GM21390 (cell line): ENCODE measurements around the gene ITPKC.

Experiments used
- ATAC-seq: cut with Tn5 transposase; IDR thresholded peaks from one replicate; pipeline ENCODE4 v1.9.1; 2021; ENCODE audit not compliant: unreplicated experiment

The ITPKC gene

DNA sequence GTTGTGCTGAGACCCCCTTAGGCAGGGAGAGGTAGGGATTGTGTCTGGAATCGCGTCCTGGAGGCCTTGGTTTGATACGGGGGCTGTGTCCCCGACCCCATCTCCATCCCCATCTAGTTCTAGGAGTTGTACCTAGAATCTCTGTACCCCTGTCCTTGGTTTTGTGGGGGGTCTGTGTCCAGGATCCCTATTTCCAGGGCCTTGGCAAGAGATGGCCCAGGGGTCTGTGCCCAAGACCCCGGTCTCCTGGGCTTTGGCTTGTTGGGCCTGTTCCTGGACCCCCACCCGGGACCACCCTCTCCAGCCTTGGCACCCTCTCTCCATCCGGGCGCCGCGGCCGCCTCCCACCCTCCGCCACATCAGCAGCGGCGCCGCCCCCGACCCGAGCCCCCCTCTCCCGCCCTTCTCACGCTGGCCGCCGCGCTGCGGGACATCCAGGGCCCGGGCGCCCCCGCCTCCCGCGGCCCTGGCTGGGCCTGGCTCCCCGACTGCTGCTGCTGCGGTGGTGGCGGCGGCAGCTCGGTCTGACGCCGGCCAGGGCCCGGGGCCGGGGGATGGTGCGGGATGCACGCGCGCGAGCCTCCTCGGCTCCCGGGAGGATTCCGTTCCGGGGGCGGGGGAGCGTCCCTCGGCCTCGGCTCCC is 26.7 kb upstream of the ITPKC start, which contains the start of gene NUMBL:
TSS of gene NUMBL (minus strand) at position 602 of the 643 bp plus-strand sequence. CDS start at position 434, 168 bp downstream.
- peak; percentile 22 for ATAC-seq

DNA sequence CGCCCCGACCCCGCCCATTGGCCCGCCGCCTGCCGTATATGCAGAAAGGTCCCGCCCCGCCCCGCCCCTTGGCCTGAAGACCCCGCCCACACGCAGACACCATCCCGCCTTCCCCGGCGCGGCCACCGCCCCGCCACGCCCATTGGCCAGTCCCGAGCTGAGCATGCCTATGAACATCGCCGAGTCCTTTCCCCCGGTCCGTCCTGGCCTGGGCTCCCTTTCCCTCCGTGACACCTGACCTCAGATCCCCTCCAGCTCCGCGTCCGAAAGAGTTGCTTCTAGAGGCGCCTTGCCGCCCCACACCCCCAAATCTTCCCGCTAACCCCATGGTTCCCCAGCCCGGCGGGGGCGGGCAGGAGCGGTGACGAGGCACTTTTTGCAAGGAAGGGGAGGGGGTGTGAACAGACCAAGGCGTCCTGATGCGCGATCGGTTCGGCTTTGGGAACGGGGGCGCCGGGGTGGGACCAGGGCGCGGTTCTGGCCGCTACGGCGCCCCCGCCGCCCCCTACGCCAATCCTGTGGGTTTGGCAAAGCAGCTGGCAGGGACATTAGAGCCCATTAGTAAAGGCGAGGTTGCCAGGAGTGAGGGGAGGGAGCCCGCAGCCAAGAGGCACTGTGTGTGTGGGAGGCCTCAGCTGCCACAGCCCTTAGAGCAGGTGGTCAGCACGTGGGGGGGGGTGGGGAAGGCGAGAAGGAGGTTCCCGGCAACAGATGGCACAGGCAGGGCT is 26.1 kb upstream of the ITPKC start:
- peak; percentile 63 for ATAC-seq

DNA sequence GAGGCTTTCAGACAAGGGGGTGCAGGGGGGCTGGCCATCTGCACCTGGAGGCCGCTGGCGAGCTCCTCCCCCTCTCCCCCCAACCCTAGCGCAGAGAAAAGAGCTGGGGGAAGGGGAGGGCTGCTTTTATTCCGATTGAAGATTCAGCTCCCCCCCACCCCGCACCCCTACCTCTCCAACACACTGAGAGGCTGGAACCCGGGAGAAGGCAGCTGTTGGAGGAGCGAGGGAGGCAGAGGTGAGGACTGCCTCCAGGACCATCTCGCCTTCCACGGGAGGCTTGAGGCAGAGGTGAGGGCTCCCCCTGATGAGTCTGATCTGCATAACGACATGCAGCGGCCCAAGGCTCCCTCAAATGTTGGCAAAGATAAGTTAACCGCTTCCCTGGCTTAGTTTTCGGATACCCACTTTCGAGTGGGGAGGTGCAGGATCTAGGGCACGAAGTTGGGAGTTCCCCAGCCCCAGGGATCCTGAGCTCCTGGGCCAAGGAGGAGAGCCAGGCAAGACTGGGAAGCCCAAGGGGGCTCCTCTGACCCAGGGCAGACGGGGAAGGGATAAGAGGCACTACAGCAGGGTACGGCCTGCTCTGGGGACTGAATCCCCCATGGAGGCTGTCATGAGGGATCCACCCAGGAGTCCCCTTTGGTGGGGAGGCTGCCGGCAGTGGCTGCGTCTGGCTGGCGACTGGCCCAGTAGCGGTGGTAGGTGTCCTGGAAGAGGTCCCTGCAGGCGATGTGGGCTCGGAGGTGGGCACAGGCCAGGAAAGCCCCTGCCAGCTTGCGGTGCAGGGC is 25.3 kb upstream of the ITPKC start:
- ATAC-seq: no peak

DNA sequence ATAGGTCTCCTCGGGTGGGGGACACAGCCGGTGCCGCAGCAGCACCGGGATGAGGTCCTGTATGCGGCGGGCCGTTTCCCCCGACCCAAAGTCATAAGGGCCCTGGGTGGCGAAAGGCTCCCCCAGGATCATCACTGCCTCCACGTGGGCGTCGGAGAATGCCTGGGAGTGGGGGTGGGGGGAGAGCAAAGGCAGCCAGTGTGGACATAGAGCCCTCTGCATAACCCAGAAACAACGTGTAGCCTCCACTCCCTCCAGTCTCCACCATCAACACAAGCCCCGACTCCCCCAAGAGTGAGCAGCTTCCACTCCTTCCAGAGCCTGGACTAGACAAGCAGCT is 24.7 kb upstream of the ITPKC start:
- no peak for ATAC-seq

DNA sequence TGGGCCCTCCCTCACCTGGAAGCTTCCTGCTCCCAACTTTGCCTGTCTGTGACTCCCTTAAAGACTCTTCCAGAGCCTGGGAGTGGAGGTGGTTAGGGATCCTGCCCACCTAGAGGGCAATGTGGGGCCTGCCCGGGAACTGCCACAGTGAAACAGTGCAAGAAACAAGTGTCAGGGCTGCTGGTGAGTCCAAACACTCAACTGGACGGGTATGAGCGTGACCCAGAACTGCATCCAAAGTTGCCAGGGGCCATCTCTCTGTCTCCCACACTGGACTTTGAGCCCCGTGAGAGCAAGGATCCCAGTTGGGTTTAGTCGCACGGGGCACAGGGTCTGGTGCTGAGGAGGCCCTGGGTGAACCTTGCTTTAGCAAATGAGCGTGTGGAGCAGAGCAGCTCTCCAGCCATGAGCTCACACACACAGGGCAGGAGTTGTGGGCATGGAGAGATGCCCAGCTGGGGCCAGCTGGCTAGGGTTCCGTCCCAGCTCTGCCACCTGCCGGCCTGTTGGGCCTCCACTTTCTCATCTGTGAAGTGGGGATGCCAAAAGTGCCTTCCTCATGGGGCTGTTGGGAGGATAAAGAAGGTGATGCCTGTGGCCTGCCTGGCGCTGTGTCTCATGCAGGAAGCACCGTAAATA is 23.6 kb upstream of the ITPKC start:
- no peak for ATAC-seq

DNA sequence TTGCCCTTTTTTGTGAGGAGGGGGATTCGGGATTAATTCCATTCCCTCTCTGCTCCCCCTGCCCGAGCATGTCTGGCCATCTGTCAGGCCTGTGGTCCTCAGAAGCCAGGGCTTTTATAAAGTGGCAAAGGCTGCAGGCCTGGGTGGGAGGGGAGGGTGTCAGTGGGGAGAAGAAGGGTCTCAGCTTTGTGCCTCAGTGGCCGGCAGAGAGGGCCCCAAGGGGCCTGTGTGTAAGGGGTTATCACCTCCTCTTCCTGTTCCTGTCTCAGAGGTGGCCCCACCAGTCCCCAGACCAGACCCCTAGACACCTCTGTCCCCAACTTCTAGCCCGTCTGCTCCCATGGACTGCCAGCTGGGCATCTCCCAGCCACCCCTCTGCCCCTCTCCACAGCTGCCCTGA is 23.0 kb upstream of the ITPKC start:
- ATAC-seq: no peak

DNA sequence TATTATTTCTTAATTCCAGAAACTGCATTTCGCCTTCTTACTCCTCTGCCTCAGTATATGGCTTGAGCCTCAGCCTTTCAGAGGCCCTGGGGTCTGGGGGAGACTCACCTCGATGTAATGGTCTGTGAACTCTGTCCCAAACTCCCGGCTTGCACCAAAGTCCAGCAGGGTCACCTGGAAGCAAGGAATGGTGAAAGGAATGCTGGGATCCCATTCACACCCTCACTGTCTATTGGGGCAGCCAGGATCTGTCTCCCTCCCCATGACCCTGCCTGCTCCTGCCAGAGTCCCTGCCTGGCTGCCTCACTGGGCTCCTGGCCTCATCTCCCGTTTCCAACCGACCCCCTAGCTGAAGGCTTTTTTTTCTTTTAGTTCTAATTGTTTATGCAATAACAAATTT is 21.0 kb upstream of the ITPKC start:
- no peak for ATAC-seq

DNA sequence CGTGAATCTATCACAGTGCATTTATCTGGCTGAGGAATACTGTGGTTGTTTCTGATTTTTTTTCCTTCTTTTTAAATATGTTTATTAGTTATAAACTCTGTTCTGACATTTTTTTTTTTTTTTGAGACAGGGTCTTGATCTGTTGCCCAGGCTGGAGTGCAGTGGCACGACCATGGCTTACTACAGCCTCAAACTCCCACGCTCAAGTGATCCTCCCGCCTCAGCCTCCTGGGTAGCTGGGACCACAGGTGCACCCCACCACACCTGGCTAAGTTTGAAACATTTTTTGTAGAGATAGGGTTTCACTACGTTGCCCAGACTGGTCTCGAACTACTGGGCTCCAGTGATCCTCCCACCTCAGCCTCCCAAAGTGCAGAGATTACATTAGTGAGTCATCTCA is 19.9 kb upstream of the ITPKC start:
- ATAC-seq: no peak

DNA sequence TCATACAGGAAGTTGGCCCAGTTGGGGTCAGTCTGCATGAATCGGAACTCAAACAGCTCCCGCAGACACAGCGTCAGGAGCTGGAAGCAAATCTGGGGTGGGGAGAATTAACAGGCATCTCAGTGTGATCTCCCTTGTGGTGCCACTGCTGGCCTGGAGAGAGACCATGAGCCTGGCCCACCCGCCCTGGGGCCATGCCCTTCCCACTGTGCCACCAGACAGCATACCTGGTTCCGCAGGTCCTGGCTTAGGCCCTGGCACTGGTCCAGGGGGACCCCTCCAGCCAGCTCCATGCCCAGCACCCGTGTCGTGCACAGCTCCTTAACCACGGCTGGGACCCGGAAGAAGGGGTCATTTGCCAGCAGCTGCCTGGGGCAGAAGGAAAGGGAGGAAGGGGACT is 16.8 kb upstream of the ITPKC start:
- no peak for ATAC-seq

DNA sequence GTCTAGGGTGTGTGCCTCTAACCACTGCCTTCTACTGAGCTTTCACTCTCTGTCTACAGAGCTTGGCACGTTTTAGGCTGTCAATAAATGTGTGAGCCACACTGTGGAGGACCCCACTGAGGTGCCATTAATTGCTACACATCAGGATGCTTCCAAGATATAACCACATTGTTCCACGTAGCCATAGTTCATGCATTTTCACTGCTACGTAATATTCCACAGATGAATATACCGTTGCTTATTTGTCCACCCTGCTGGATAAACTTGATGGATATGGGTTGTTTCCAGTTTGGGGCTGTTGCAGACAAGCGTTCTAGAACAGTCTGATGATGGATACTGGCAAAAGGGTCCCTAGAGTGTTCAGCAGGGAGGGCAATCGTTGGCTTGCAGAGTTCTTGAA is 15.2 kb upstream of the ITPKC start:
- no peak for ATAC-seq

DNA sequence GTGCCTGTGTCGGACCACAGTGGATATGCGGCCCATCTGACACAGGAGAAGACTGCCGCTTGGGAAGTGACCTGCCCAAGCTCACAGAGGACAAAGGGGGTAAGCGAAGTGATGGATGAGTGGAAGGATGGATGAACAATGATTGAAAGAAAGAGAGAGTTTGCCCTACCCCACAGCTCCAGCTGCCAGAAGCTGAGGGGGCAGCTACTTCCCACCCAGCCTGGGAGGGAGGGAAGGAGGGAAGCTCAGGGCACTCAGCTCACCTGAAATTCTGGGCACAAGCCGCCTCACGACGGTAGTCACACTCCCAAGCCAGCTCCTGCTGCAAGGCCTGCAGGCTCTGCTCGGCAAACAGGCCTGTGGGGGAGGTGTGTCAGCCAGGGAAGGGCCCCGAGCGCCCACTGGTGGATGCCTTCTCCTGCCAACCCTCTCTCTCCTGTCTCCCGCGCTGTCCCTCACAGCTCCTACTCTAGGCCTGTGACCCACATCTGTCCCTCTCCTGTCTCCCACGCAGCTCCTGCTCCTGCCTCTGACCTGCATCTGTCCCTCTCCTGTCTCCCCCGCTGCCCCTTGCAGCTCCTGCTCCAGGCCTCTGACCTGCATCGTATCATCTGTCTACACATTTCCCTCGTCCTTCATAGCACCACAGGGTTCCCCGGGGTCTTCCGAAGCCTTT is 14.4 kb upstream of the ITPKC start:
- no peak for ATAC-seq

DNA sequence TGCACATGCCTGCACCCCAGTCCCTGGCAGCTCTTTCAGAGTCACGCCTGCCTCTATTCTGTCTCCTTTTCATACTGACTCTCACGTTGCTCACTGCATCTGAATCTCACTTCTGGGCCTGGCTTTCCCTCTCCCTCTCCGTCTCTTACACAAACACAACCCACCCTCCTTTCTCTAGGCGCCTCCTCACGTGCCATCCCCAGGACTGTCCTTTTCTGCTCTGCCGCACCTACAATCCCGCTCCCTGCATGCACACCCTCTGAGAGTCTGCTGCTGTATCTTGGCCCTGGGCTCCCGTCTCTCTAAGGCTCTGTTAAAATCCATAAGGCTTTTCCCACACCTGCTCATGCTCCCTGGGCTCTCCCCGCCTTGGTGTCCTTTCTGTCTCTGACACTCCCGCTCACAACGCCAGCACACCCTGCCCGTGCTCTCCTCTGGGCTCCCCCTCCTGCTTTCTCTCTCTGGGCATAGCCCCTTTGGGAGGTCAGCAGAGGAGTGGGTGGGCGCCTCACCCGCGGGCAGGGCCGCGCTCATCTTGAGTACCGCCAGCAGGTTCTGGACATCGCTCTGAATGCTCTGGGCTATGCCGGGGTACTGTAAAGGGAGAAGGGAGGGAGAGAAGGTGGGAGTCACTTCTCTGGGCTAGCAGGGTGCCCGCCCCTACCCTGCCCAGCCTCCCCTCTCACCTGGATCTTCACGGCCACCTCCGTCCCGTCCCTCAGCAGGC is 13.7 kb upstream of the ITPKC start:
- ATAC-seq: no peak

DNA sequence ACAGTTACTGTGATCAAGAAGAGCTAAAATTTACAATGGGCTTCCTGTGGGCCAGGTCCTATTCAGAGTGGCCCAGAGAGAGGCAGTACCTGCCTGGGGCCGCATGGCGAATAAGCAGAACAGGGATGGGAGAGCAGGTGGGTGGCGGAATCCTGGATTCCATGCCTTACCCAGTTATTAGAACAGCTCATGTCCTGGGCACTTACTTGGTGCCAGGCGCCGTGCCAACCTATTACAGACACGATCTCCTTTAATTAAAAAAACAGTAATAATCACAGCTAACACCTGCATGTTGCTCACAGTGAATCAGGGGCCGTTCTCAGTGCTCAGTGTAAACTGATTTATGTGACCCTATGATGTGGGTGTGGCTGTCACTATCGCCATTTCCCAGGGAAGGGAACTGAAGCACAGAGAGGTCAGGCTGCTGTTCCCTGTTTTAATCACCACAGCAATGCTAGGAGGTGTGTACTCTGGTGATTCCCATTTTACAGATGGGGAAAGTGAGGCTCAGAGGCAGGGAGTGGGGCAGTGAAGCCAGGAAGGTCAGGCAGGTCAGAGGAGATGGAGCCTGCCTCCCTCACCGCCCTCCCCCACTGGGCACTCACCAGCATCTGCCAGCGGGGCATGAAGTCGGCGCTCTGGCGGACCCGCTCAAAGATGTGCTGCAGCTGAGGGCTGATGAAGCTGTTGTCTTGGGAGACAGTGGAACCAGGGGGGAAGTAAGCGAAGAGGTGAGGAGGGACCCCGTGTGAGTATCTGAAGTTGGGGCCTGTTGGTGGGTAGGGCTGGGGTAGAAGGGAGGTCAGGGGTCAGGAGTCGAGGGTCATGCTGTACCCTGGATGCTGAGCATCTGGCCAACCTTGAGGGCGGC is 12.2 kb upstream of the ITPKC start:
- no peak for ATAC-seq

DNA sequence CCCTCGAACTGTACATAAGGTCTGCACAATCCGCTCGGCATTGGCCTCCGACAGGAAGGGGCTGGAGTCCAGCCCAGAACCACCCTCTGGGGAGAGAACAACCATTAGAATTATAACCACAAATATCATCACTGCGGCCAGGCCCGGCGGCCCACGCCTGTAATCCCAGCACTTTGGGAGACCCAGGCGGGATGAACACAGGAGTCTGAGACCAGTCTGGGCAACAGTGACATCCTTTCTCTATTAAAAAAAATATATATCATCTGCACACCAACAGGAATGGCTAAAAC is 11.6 kb upstream of the ITPKC start:
- no peak for ATAC-seq

DNA sequence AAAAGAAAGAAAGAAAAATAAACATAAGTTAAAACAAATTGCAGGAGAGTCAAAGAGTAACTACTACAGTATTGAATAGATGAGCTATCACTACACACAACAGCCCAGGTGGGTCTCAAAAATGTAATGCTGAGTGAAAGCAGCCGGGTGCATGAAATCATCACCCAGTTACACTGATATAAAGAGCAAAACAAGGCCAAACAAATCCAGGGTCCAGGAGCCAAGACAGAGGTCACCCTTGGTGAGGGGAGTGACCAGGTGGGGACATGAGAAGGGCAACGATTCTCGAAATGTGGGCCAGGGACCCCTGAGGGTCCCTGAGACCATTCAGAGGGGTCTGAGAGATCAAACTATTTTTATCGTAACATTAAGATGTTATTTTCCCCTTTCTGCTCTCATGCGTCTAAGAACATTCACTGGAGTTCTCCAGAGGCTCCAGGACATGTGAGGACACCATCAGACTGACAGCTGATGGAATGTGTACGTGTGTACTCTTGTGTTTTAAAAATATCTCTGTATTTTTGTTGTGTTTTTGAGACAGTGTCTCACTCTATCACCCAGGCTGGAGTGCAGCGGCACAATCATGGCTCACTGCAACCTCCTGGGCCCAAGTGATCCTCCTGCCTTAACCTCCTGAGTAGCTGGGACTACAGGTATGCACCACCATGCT is 10.8 kb upstream of the ITPKC start:
- no peak for ATAC-seq

DNA sequence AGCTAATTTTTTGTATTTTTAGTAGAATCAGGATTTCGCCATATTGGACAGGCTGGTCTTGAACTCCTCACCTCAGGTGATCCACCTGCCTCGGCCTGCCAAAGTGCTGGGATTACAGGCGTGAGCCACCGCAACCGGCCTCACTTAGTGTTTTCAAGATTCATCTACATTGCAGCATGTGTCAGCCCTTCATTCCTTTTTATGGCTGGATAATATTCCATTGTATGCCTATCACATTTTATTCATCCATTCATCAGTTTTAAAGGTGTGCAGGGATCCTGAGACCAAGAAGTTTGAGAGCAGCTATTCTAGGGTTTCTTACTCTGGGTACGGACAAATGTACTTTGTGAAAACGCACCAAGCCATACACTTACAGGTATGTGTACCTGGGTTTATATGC is 9.3 kb upstream of the ITPKC start:
- no peak for ATAC-seq

DNA sequence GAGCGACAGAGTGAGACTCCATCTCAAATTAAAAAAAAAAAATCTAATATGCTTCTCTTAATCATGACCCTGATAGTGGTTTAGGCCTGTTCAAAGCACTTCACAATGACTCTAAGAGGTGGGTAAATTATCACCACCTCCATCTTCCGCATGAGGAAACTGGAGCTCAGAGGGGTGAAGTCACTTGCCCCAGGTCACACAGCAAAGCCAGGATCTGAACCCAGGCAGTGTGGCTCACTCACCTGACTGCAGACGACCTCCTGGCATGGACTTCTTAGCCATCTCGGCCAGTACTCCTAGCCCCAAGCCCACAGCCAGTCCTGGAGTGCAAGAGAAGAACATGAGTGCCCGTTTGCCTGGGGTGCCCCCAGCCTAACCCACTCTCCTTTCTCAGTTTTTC is 7.1 kb upstream of the ITPKC start:
- no peak for ATAC-seq

DNA sequence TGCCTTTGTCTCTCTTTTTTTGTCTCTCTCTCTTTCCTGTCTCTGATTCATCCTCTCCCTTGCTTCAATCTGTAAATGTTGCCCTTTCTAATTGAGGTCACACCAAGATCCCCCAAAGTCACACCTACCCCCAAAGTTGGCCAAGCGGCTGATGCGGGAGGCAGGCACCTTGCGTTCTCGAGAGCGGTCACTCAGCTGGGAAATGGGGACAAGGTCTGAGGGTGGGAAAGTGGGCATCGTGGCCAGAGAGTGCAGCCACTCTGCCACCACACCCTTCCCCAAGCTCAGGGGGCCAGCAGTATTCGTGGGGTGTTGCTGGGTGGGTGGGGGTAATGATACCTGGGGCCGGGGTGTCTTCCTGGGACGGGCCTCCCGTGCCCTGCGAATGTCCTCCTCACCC is 3.0 kb upstream of the ITPKC start:
- ATAC-seq: no peak
